Measurements from ENCODE around the gene EPB41L2. TPM values are rescaled to one million over a fixed set of nuclear protein-coding genes. Genes with fewer than 3 reads are reported as not detected.
"Not testable (repeated sequence)": the region's sequence is repeated elsewhere in the genome, so short reads cannot be mapped to it uniquely, and the experiment has no call there.

The EPB41L2 gene
- total RNA-seq, 1 experiment from 2014 or later, result 74.8 TPM

GRCh38 chr6:130993292-130993765 lies 69.7 kb downstream of the EPB41L2 start (continued):
- TF ChIP-seq REST (IDR thresholded peaks at IDR 0.05; ENCODE audit: low read depth) (no peak), ATF3 (IDR thresholded peaks at IDR 0.05) (no peak), SRF (IDR thresholded peaks at IDR 0.05; ENCODE audit: low read depth) (no peak), EZH2 (IDR thresholded peaks at IDR 0.05) (no peak), POLR2AphosphoS5 (IDR thresholded peaks at IDR 0.05; ENCODE audit: low read depth, low read length) (no peak)

- POLR2A ChIA-PET, result no interaction called here
- no peak for TF ChIP-seq EGR1 (IDR thresholded peaks at IDR 0.05; ENCODE audit: low read depth)
- CTCF ChIA-PET, result no interaction called here
Measured at GRCh38 chr6:130991422-130992137, 71.5 kb downstream of the EPB41L2 start.

GRCh38 chr6:130987539-130987938 lies 75.5 kb downstream of the EPB41L2 start:
- H3K36me3 ChIP-seq (ENCODE audit: control insufficient read depth in 1 of 2, insufficient read depth in 2 of 2, low read length in 2 of 2); POLR2A ChIA-PET; H3K4me3 ChIP-seq (replicated peaks in 1 of 2; ENCODE audit: low read depth in 1 of 2, low read length in 2 of 2); RAD21 ChIA-PET (ENCODE audit: low non-redundant PET in 1 of 2, low total read pairs in 2 of 2, uncharacterized antibody in 2 of 2, unreplicated experiment in 2 of 2); H3K27me3 ChIP-seq (ENCODE audit: insufficient read depth, low read length); H3K27ac ChIP-seq (ENCODE audit: low read depth, low read length); H3K9me3 ChIP-seq (ENCODE audit: control insufficient read depth in 1 of 2, insufficient read depth in 1 of 2, low read depth in 1 of 2, low read length in 2 of 2); H3K9ac ChIP-seq (ENCODE audit: low read length); intact Hi-C loops (cut with micrococcal nuclease); CTCF ChIA-PET; ATAC-seq; H3K4me2 ChIP-seq (ENCODE audit: low read length); DNase-seq (ENCODE audit: low read depth, low spot score); H3K79me2 ChIP-seq (ENCODE audit: insufficient read depth, low read length); H3K9me2 ChIP-seq (ENCODE audit: insufficient read depth); BruUV-seq (replicated peaks); H2AFZ ChIP-seq (ENCODE audit: low read depth, low read length, poor library complexity, severe bottlenecking); H4K20me1 ChIP-seq (ENCODE audit: insufficient read depth): not testable (repeated sequence)
- peaks cover 0 to 14% of the 10 kb centered on the region in 2 experiments; a peak in 2 of 4 replicates for H3K4me1 ChIP-seq (ENCODE audit: control insufficient read depth in 1 of 2, insufficient read depth in 2 of 2, low read length in 2 of 2)

More at GRCh38 chr6:130991422-130992137, 71.5 kb downstream of the EPB41L2 start:
- Histone ChIP-seq H3K36me3 (ENCODE audit: control insufficient read depth in 1 of 2, insufficient read depth in 2 of 2, low read length in 2 of 2) (no peaks in the 10 kb centered on the region), H2AFZ (ENCODE audit: low read depth, low read length, poor library complexity, severe bottlenecking) (no peak overlapping the region), H3K4me1 (ENCODE audit: control insufficient read depth in 1 of 2, insufficient read depth in 2 of 2, low read length in 2 of 2) (peaks cover 11 to 32% of the 10 kb centered on the region in 2 experiments), H3K4me2 (ENCODE audit: low read length) (no peak overlapping the region), H3K9me3 (ENCODE audit: control insufficient read depth in 1 of 2, insufficient read depth in 1 of 2, low read depth in 1 of 2, low read length in 2 of 2) (no peaks in the 10 kb centered on the region), H3K27ac (ENCODE audit: low read depth, low read length) (no peak overlapping the region), H3K4me3 (replicated peaks in 1 of 2; ENCODE audit: low read depth in 1 of 2, low read length in 2 of 2) (no peak overlapping the region), H3K9ac (ENCODE audit: low read length) (no peak overlapping the region), H3K27me3 (ENCODE audit: insufficient read depth, low read length) (no peaks in the 10 kb centered on the region), H4K20me1 (ENCODE audit: insufficient read depth) (no peaks in the 10 kb centered on the region), H3K9me2 (ENCODE audit: insufficient read depth) (peaks cover 3% of the 10 kb centered on the region; the same call in 1 of the 2 replicates), H3K79me2 (ENCODE audit: insufficient read depth, low read length) (peaks cover 3% of the 10 kb centered on the region; the same call in 1 of the 2 replicates)
- no TSS peak for BruUV-seq (replicated peaks)
- DNase-seq (ENCODE audit: low read depth, low spot score) (no peak), ATAC-seq (no peak)
- RAD21 ChIA-PET (ENCODE audit: low non-redundant PET in 1 of 2, low total read pairs in 2 of 2, uncharacterized antibody in 2 of 2, unreplicated experiment in 2 of 2), result no interaction called here
- intact Hi-C loops (cut with micrococcal nuclease), result no loop called here
